Progenitor cell of endocrine pancreas (in vitro differentiated cells): Measurements from ENCODE around the gene SERAC1. TPM values are rescaled to one million over a fixed set of nuclear protein-coding genes. Genes with fewer than 3 reads are reported as not detected.
"Not testable (repeated sequence)": the region's sequence is repeated elsewhere in the genome, so short reads cannot be mapped to it uniquely, and the experiment has no call there.

Experiments
- DNase-seq: peaks from one replicate; pipeline ENCODE4 v3.0.0; 2021; ENCODE audit warnings: low spot score; ENCODE audit not compliant: unreplicated experiment
- H3K27ac Mint-ChIP-seq: 2 replicates; pipeline ENCODE4 v1.8.0; 2021; ENCODE audit warnings: mild to moderate bottlenecking, moderate library complexity, mixed read lengths
- H3K27me3 Mint-ChIP-seq: 2 replicates; pipeline ENCODE4 v1.8.0; 2021; ENCODE audit warnings: mixed read lengths
- H3K36me3 Mint-ChIP-seq: 2 replicates; pipeline ENCODE4 v1.8.0; 2022; ENCODE audit warnings: mixed read lengths; ENCODE audit not compliant: insufficient read depth
- H3K4me1 Mint-ChIP-seq: 2 replicates; pipeline ENCODE4 v1.8.0; 2021; ENCODE audit warnings: low read depth, mixed read lengths
- H3K4me3 Mint-ChIP-seq: 2 replicates; pipeline ENCODE4 v1.8.0; 2021; ENCODE audit warnings: low read depth, mild to moderate bottlenecking, moderate library complexity, mixed read lengths
- H3K9me3 Mint-ChIP-seq: 2 replicates; pipeline ENCODE4 v1.8.0; 2021; ENCODE audit warnings: low read depth, mixed read lengths
- long read RNA-seq: library from polyadenylated mRNA; unstranded; transcript quantifications from one replicate; pipeline ENCODE4 v2.0.0, GENCODE V29; 2020
- total RNA-seq: library from RNA; stranded (reverse); gene quantifications from 2 replicates; pipeline ENCODE4 v1.2.1, GENCODE V29; 2021
- TF ChIP-seq, protein P1 (sequence below): fragments of 200-600 bp; sonication (generic); IDR thresholded peaks from one replicate; pipeline ENCODE4 v1.5.0; 2021; ENCODE audit warnings: antibody characterized with exemption, mild to moderate bottlenecking; ENCODE audit not compliant: unreplicated experiment

The SERAC1 gene
- 20.0 TPM in 2 replicates for total RNA-seq
- long read RNA-seq, full-length matches to known transcripts = 44 of 72 reads
- long read RNA-seq, partial matches to known transcripts = 15 of 72 reads
- long read RNA-seq, other reads (novel, unspliced or antisense) = 13 of 72 reads

DNA sequence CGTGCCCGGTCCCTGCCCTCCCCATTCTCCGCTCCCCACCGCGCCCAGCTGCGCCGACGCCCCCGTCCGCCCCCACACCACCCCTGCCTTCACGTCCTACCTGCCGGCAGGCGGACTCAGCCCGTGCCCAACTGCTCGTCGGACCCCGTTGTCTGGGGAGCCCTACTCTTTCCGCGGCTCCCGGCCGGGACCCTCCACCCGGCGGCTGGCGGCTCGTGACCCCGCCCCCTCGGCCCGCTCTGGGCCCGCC, at the start of gene SERAC1:
Gene SERAC1, minus strand, starts transcription at position 223 of the 250 bp plus-strand sequence. CDS start 9,899 bp downstream, outside the sequence.
- TF ChIP-seq, protein P1, sequence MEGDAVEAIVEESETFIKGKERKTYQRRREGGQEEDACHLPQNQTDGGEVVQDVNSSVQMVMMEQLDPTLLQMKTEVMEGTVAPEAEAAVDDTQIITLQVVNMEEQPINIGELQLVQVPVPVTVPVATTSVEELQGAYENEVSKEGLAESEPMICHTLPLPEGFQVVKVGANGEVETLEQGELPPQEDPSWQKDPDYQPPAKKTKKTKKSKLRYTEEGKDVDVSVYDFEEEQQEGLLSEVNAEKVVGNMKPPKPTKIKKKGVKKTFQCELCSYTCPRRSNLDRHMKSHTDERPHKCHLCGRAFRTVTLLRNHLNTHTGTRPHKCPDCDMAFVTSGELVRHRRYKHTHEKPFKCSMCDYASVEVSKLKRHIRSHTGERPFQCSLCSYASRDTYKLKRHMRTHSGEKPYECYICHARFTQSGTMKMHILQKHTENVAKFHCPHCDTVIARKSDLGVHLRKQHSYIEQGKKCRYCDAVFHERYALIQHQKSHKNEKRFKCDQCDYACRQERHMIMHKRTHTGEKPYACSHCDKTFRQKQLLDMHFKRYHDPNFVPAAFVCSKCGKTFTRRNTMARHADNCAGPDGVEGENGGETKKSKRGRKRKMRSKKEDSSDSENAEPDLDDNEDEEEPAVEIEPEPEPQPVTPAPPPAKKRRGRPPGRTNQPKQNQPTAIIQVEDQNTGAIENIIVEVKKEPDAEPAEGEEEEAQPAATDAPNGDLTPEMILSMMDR = no peak
- peaks cover 15% of the 10 kb centered on the region for H3K4me1 Mint-ChIP-seq
- peak within 1 kb of the TSS; percentile 96 for H3K4me3 Mint-ChIP-seq
- H3K27ac Mint-ChIP-seq = peak within 1 kb of the TSS; percentile 98
- H3K27me3 Mint-ChIP-seq = no peaks in the 10 kb centered on the region
- H3K36me3 Mint-ChIP-seq = peaks cover 10% of the 10 kb centered on the region
- no peak for DNase-seq
- no peaks in the 10 kb centered on the region for H3K9me3 Mint-ChIP-seq

DNA sequence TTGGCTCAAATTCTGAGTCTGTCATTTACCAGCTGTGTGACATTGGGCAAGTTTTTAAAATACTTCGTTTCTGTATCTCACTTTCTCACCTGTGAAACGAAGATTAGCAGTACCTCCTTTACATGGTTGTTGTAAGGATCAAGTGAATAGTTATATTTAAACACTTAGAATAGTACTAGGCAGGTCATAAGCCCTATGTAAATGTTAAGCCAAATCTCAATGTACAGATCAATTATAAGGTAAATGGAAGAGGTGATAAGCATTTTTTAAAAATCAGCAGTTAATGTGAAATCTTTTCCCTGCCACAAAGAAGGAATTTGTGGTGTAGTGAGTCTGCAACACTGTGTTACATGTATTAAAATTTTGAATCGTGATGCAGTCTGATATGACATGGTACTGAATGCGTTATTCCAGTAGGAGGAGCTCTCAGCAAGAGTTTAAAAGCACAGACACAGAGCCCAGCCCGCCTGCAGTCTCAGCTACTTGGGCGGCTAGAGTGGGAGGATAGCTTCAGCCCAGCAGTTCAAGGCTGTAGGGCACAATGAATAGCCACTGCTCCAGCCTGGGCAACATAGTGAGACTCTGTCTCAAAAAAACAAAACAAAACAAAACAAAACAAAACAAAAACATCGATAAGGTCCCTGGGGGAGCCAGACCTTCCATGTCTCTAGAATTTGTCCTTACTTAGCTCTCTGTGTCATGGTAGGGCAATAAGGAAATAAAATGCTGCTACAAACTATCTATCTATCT, 46.0 kb upstream of the SERAC1 start:
- Mint-ChIP-seq H3K9me3 (no peaks in the 10 kb centered on the region), H3K4me1 (no peaks in the 10 kb centered on the region), H3K4me3 (no peak overlapping the region), H3K27me3 (no peaks in the 10 kb centered on the region), H3K36me3 (no peaks in the 10 kb centered on the region), H3K27ac (no peak overlapping the region)
- TF ChIP-seq, protein P1 = peak; percentile 76
- DNase-seq = peak; percentile 21

DNA sequence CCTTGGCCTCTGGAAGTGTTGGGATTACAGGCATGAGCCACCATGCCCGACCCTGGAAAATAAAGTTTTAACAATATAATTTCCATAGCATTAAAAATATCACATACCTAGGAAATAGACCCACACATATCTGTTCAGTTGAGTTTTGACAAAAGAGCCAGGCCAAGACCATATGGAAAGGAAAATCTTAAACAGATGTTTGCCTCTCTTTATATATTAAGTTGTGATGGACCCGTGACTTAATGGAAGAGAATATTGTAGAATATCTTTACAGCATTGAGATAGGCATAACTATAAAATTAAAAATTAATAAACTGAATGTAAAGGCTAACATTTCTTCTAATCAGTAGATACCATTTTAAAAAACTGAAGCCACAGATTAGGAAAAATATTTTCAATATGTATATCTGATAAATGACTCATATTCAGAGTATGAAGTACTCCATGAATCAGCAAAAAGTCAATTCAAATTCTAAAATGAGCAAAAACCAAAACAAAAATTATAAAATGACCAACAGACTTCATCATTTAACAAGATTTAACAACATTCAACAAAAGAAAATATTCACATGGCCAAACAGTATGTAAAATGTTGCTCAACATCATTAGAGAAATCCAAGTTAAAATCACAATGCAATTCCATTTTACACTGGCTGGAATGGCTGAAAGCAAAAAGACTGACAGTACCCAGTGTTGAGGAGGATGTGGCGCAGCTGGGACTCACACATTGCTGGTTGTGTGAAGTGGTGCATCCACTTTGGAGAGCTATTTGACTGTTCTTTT, 43.4 kb upstream of the SERAC1 start:
- H3K4me3 Mint-ChIP-seq = no peak overlapping the region
- H3K27ac Mint-ChIP-seq = no peak overlapping the region
- H3K4me1 Mint-ChIP-seq = no peaks in the 10 kb centered on the region
- H3K27me3 Mint-ChIP-seq = peaks cover 5% of the 10 kb centered on the region
- no peaks in the 10 kb centered on the region for H3K36me3 Mint-ChIP-seq
- H3K9me3 Mint-ChIP-seq = no peaks in the 10 kb centered on the region
- TF ChIP-seq, protein P1 = no peak
- no peak for DNase-seq

DNA sequence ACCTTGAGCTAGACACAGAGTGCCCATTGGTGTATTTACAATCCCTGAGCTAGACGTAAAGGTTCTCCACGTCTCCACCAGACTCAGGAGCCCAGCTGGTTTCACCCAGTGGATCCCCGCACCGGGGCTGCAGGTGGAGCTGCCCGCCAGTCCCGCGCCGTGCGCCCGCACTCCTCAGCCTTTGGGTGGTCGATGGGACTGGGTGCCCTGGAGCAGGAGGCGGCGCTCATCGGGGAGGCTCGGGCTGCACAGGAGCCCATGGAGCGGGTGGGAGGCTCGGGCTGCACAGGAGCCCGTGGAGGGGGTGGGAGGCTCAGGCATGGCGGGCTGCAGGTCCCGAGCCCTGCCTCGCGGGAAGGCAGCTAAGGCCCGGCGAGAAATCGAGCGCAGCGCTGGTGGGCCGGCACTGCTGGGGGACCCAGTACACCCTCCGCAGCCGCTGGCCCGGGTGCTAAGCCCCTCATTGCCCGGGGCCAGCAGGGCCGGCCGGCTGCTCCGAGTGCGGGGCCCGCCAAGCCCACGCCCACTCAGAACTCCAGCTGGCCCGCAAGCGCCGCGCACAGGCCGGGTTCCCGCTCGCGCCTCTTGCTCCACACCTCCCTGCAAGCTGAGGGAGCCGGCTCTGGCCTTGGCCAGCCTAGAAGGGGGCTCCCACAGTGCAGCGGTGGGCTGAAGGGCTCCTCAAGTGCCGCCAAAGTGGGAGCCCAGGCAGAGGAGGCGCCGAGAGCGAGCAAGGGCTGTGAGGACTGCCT, 41.7 kb upstream of the SERAC1 start:
- H3K36me3 Mint-ChIP-seq, H3K27me3 Mint-ChIP-seq, H3K4me1 Mint-ChIP-seq, H3K4me3 Mint-ChIP-seq, DNase-seq, H3K27ac Mint-ChIP-seq, H3K9me3 Mint-ChIP-seq: not testable (repeated sequence)

DNA sequence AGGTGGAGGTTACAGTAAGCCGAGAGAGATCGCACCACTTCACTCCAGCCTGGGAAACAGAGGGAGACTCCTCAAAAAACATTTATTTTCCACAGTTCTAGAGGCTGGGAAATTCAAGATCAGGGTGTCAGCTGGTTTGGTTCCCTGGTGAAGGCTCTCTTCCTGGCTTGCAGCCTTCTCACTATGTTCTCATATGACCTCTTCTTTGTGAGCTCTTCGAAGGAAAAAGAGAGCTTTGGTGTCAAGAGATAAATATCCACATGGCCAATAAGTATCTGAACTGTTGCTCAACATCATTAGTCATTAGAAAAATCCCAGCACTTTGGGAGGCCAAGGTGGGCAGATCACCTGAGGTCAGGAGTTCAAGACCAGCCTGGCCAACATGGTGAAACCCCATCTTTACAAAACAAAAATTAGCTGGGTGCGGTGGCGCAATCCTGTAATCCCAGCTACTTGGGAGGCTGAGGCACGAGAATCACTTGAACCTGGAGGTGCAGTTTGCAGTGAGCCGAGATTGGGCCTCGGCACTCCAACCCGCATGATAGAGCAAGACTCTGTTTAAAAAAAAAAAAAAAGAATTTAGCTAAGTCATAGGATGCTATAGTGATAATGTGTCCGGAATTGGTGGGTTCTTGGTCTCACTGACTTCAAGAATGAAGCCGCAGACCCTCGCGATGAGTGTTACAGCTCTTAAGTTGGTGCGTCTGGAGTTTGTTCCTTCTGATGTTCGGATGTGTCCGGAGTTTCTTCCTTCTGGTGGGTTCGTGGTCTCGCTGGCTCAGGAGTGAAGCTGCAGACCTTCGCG, 40.4 kb upstream of the SERAC1 start:
- DNase-seq, H3K9me3 Mint-ChIP-seq, H3K27me3 Mint-ChIP-seq, H3K36me3 Mint-ChIP-seq, H3K27ac Mint-ChIP-seq, H3K4me3 Mint-ChIP-seq, H3K4me1 Mint-ChIP-seq: not testable (repeated sequence)

DNA sequence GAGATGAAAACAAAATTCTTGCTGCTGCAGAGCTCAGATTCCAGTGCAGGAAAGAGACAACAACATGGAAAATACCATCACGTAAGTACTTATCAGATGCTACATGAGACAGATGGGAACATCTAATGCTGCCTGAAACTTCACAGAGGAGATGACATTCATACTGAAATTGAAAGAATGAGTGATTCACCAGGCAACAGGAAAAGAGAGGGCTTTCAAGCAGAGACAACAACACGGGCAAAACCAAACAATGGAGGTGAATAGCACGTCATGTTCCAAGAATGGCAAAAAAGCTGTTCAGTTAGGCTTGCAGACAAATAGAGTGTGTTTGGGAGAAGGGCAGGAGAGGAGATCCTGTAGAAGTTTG, 39.3 kb upstream of the SERAC1 start:
- no peaks in the 10 kb centered on the region for H3K36me3 Mint-ChIP-seq
- H3K27me3 Mint-ChIP-seq = peaks cover 7% of the 10 kb centered on the region
- peak overlapping the region; percentile 53 for H3K27ac Mint-ChIP-seq
- TF ChIP-seq, protein P1 = no peak
- DNase-seq = no peak
- no peak overlapping the region for H3K4me3 Mint-ChIP-seq
- no peaks in the 10 kb centered on the region for H3K9me3 Mint-ChIP-seq
- no peaks in the 10 kb centered on the region for H3K4me1 Mint-ChIP-seq
